Cardiac fibroblast (primary cell): ENCODE measurements around the gene LYRM4.

ENCODE experiments used
- DNase-seq, 2 donors: peaks; one replicate each; pipeline versions ENCODE4 v3.0.0 to v3.0.0-alpha.2; 2010; ENCODE audit warnings: low read depth in 2 of 2
- H3K4me3 ChIP-seq, 2 donors: replicated peaks in 1 of 2; 1 replicate in 1 of 2; 2 replicates in 1 of 2; pipeline ENCODE4 v1.5.1; 2011; ENCODE audit warnings: low read depth in 2 of 2, low read length in 2 of 2, mild to moderate bottlenecking in 2 of 2, moderate library complexity in 1 of 2
- TF ChIP-seq, protein P1 (sequence below): IDR thresholded peaks from one replicate; pipeline ENCODE4 v1.5.1; 2011; ENCODE audit warnings: low read depth, mild to moderate bottlenecking, low read length, inconsistent platforms

The LYRM4 gene

GRCh38 chr6:5110246-5110645, 150.5 kb downstream of the LYRM4 start:
- no peak overlapping the region for H3K4me3 ChIP-seq
- TF ChIP-seq, protein P1, sequence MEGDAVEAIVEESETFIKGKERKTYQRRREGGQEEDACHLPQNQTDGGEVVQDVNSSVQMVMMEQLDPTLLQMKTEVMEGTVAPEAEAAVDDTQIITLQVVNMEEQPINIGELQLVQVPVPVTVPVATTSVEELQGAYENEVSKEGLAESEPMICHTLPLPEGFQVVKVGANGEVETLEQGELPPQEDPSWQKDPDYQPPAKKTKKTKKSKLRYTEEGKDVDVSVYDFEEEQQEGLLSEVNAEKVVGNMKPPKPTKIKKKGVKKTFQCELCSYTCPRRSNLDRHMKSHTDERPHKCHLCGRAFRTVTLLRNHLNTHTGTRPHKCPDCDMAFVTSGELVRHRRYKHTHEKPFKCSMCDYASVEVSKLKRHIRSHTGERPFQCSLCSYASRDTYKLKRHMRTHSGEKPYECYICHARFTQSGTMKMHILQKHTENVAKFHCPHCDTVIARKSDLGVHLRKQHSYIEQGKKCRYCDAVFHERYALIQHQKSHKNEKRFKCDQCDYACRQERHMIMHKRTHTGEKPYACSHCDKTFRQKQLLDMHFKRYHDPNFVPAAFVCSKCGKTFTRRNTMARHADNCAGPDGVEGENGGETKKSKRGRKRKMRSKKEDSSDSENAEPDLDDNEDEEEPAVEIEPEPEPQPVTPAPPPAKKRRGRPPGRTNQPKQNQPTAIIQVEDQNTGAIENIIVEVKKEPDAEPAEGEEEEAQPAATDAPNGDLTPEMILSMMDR: no peak
- no peak for DNase-seq

- H3K4me3 ChIP-seq: no peak overlapping the region
- TF ChIP-seq, protein P1: no peak
- DNase-seq: no peak
Observed at GRCh38 chr6:5109436-5109835, 151.3 kb downstream of the LYRM4 start.

GRCh38 chr6:5108536-5109150, 152.1 kb downstream of the LYRM4 start:
- TF ChIP-seq, protein P1: no peak
- no peak for DNase-seq
- no peak overlapping the region for H3K4me3 ChIP-seq

DNA sequence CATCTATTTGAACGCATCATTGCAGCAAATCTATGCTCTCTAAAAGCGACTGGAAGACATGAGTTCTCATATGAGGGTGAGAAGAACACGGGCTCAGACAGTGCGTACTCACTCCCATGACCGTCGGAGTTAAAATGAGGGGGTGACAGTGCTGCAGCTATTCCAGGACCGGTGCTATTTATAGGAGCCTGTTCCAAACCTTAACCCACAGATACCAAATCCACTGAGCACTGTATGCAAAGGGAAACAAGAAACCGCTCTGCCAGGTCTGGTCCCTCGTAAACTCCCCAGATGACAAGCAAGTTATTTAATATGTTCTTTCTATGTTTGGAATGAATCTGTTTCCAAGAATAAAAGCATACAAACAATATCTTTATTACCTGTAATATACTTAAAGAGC, 152.7 kb downstream of the LYRM4 start:
- no peak overlapping the region for H3K4me3 ChIP-seq
- TF ChIP-seq, protein P1: no peak
- DNase-seq: no peak

DNA sequence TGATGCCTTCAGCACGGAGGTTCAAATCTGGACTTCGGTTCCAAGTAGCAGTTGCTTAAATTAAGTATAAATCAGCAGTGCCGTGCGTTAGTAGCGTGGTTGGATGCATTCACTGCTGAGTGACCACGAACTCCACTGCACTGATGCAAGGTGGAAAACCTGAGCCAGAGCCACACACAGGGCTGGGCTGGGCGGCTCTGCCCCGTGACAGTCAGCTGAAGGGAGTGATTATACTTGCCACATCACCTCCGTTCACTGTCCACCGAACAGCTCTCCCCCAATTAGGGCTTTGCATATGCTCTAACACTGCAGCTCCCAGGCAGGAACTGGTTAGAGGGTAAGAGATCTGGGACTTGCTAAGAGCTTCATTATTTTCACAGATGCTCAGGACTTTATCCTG, 153.4 kb downstream of the LYRM4 start:
- no peak overlapping the region for H3K4me3 ChIP-seq
- TF ChIP-seq, protein P1: no peak
- DNase-seq: no peak

GRCh38 chr6:5105146-5105545, 155.6 kb downstream of the LYRM4 start:
- H3K4me3 ChIP-seq: no peak overlapping the region
- TF ChIP-seq, protein P1: no peak
- DNase-seq: no peak

- DNase-seq: no peak
- TF ChIP-seq, protein P1: no peak
- no peak overlapping the region for H3K4me3 ChIP-seq
Observed at GRCh38 chr6:5104667-5105066, 156.1 kb downstream of the LYRM4 start.
